K562 (cell line): Measurements from ENCODE around the gene SPEF1. TPM values are rescaled to one million over a fixed set of nuclear protein-coding genes. Genes with fewer than 3 reads are reported as not detected.

Source experiments
- CEBPG ChIP-seq, 3 experiments: fragments of 200-800 bp in 1 of 3; sonication (Bioruptor generic) in 1 of 3; sonication (generic) in 1 of 3; formaldehyde crosslinking in 1 of 3; IDR thresholded peaks in 2 of 3; conservative IDR thresholded peaks in 1 of 3; 2 replicates each; pipeline versions ENCODE4 v1.6.1 to v1.8.0; 2016 to 2022; ENCODE audit warnings: missing compliant biosample characterization in 2 of 3, missing genetic modification characterization in 2 of 3, mild to moderate bottlenecking in 1 of 3, missing genetic modification reagents in 1 of 3
- FOXJ3 ChIP-seq: sonication (generic); formaldehyde crosslinking; IDR thresholded peaks from 2 replicates; pipeline ENCODE4 v1.4.0; 2020; ENCODE audit warnings: mild to moderate bottlenecking, missing genetic modification reagents
- HNRNPL ChIP-seq: fragments of 200-400 bp; formaldehyde crosslinking; IDR thresholded peaks from 2 replicates; pipeline ENCODE4 v1.6.1; 2017; ENCODE audit warnings: low read depth, mild to moderate bottlenecking, low read length
- NEUROD1 ChIP-seq: fragments of 150-350 bp; IDR thresholded peaks from 2 replicates; pipeline ENCODE4 v1.6.1; 2014; ENCODE audit warnings: borderline replicate concordance, low read length, low read depth; ENCODE audit not compliant: partially characterized antibody
- NFXL1 ChIP-seq: fragments of 450-650 bp; formaldehyde crosslinking; IDR thresholded peaks from 2 replicates; pipeline ENCODE4 v1.4.0; 2021; ENCODE audit warnings: mild to moderate bottlenecking
- POLR3G ChIP-seq: IDR thresholded peaks from 2 replicates; pipeline ENCODE4 v1.6.1; 2011; ENCODE audit not compliant: insufficient read length, insufficient replicate concordance; ENCODE audit errors: extremely low read depth
- TEAD1 ChIP-seq, 2 experiments: fragments of 450-650 bp in 1 of 2; sonication (generic) in 1 of 2; formaldehyde crosslinking; IDR thresholded peaks; 2 replicates each; pipeline versions ENCODE4 v1.4.0 to v1.8.0; 2020 to 2022; ENCODE audit warnings: mild to moderate bottlenecking in 2 of 2, missing genetic modification reagents in 1 of 2
- U2AF2 ChIP-seq: fragments of 200-400 bp; formaldehyde crosslinking; optimal IDR thresholded peaks from 2 replicates; pipeline ENCODE3; 2017; ENCODE audit warnings: low read depth, mild to moderate bottlenecking, low read length
- polyA plus RNA-seq, 8 experiments: library from polyadenylated mRNA; depleted of rRNA in 4 of 8; stranded (reverse) in 5 of 8; unstranded in 3 of 8; fragments of >200 nt; fragmentation: Nextera tagmentation in 2 of 8; fragmentation: Illumina TruSeq in 1 of 8; extraction: Ambion mirVana in 2 of 8; extraction: Trizol in 1 of 8; gene quantifications; 2 replicates each; pipeline versions ENCODE4 v1.2.1 to v1.2.3, GENCODE V29; 2011 to 2014; ENCODE audit warnings: inconsistent platforms in 1 of 8, missing spikeins in 1 of 8
- total RNA-seq, 7 experiments: library from RNA; depleted of rRNA in 6 of 7; stranded (reverse); fragments of >200 nt in 6 of 7; fragmentation: Illumina TruSeq in 2 of 7; extraction: Trizol in 2 of 7; gene quantifications; 2 replicates each; pipeline versions ENCODE4 v1.2.1 to v1.2.3, GENCODE V29; 2011 to 2021; ENCODE audit warnings: low replicate concordance in 1 of 7
- TF ChIP-seq, protein P1 (sequence below): IDR thresholded peaks from 2 replicates; pipeline ENCODE4 v1.6.1; 2011; ENCODE audit warnings: borderline replicate concordance, low read depth, mild to moderate bottlenecking, moderate library complexity, low read length; ENCODE audit not compliant: insufficient read depth, poor library complexity, severe bottlenecking

Gene SPEF1
- total and polyA plus RNA-seq, 9 of the 15 experiments (the other 6 are each of a cell fraction or from before 2014, with no cell fraction given) = not detected

DNA sequence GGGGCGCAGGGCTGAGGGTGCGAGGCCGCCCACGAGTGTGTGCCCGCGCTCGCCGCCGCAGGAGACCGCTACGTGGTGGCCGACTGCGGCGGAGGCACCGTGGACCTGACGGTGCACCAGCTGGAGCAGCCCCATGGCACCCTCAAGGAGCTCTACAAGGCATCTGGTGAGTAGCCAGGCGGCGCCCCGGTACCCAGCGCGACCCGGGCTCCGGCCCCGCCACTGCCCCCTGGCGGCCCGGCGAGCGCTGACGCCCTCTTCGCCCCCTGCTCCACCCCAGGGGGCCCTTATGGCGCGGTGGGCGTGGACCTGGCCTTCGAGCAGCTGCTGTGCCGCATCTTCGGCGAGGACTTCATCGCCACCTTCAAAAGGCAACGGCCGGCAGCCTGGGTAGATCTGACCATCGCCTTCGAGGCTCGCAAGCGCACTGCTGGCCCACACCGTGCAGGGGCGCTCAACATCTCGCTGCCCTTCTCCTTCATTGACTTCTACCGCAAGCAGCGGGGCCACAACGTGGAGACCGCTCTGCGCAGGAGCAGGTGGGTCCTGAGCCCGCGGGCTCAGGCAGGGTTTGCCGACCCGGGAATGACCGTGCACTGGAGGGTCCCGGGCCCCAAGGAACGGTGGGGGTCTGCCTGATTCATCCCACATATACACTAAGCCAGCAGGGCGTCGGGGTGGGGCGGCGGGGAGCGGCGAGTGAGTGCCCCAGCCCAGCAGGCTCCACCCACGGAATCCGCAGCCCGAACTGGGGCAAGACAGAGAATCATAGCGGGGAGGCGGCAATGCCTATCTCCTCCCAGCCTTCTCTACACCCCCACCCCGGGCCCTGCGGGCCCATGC is 31.3 kb downstream of the SPEF1 start (continued):
- TF ChIP-seq U2AF2 (no peak), FOXJ3 (CRISPR knock-in tag) (no peak), NFXL1 (CRISPR knock-in tag) (no peak), TEAD1 (CRISPR knock-in tag; IDR thresholded peaks at IDR 0.05) (no peak), HNRNPL (peak; percentile 45; the same call in 1 of the 2 replicates), NEUROD1 (no peak), CEBPG (CRISPR knock-in tag; IDR thresholded peaks at IDR 0.05) (no peak), CEBPG (tag; conservative IDR thresholded peaks at IDR 0.05 in 1 of 2, IDR thresholded peaks at IDR 0.05 in 1 of 2) (no peak), POLR3G (no peak)
- TF ChIP-seq, protein P1, sequence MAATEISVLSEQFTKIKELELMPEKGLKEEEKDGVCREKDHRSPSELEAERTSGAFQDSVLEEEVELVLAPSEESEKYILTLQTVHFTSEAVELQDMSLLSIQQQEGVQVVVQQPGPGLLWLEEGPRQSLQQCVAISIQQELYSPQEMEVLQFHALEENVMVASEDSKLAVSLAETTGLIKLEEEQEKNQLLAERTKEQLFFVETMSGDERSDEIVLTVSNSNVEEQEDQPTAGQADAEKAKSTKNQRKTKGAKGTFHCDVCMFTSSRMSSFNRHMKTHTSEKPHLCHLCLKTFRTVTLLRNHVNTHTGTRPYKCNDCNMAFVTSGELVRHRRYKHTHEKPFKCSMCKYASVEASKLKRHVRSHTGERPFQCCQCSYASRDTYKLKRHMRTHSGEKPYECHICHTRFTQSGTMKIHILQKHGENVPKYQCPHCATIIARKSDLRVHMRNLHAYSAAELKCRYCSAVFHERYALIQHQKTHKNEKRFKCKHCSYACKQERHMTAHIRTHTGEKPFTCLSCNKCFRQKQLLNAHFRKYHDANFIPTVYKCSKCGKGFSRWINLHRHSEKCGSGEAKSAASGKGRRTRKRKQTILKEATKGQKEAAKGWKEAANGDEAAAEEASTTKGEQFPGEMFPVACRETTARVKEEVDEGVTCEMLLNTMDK = peak; percentile 40
